H9 (cell line): ENCODE data around the gene DMXL1. TPM values are rescaled to one million over a fixed set of nuclear protein-coding genes. Genes with fewer than 3 reads are reported as not detected.

Experiments used
- DNase-seq: peaks from one replicate; pipeline ENCODE4 v3.0.0-alpha.2; 2017
- H2AFZ ChIP-seq: one replicate; pipeline ENCODE4 v1.6.1; 2013; ENCODE audit warnings: mild to moderate bottlenecking, low read length, control low read depth, moderate library complexity
- H2AK5ac ChIP-seq: 2 replicates; pipeline ENCODE4 v1.6.1; 2013; ENCODE audit warnings: low read length, control low read depth, mixed read lengths; ENCODE audit not compliant: insufficient read length
- H2BK120ac ChIP-seq: one replicate; pipeline ENCODE4 v1.6.1; 2013; ENCODE audit warnings: low read depth, mild to moderate bottlenecking, low read length, control low read depth, inconsistent platforms; ENCODE audit not compliant: poor library complexity, severe bottlenecking
- H2BK12ac ChIP-seq: 2 replicates; pipeline ENCODE4 v1.6.1; 2013; ENCODE audit warnings: low read length, control low read depth, mixed read lengths, low read depth; ENCODE audit not compliant: insufficient read length
- H2BK15ac ChIP-seq: 2 replicates; pipeline ENCODE4 v1.6.1; 2013; ENCODE audit warnings: low read depth, low read length, control low read depth
- H2BK20ac ChIP-seq: one replicate; pipeline ENCODE4 v1.6.1; 2013; ENCODE audit warnings: low read depth, mild to moderate bottlenecking, low read length, control low read depth, inconsistent platforms; ENCODE audit not compliant: poor library complexity, severe bottlenecking
- H2BK5ac ChIP-seq: 2 replicates; pipeline ENCODE4 v1.6.1; 2013; ENCODE audit warnings: low read length, control low read depth, mixed read lengths; ENCODE audit not compliant: insufficient read length
- H3K14ac ChIP-seq: 2 replicates; pipeline ENCODE4 v1.6.1; 2013; ENCODE audit warnings: low read length, control low read depth; ENCODE audit not compliant: insufficient read depth
- H3K18ac ChIP-seq: 2 replicates; pipeline ENCODE4 v1.6.1; 2013; ENCODE audit warnings: low read depth, mild to moderate bottlenecking, mixed read lengths, low read length, control low read depth; ENCODE audit not compliant: insufficient read length
- H3K23ac ChIP-seq: 2 replicates; pipeline ENCODE4 v1.6.1; 2013; ENCODE audit warnings: low read length, control low read depth, mixed read lengths, low read depth; ENCODE audit not compliant: insufficient read length
- H3K23me2 ChIP-seq: 2 replicates; pipeline ENCODE4 v1.6.1; 2013; ENCODE audit warnings: low read depth, mild to moderate bottlenecking, mixed read lengths, low read length, control low read depth; ENCODE audit not compliant: insufficient read length, poor library complexity, severe bottlenecking
- H3K27ac ChIP-seq: 2 replicates; pipeline ENCODE4 v1.5.1; 2013; ENCODE audit warnings: low read length, control low read depth, mixed read lengths, low read depth; ENCODE audit not compliant: insufficient read length
- H3K27me3 ChIP-seq: 2 replicates; pipeline ENCODE4 v1.6.1; 2013; ENCODE audit warnings: low read length, control low read depth, inconsistent platforms; ENCODE audit not compliant: insufficient read depth
- H3K4ac ChIP-seq: 2 replicates; pipeline ENCODE4 v1.6.1; 2013; ENCODE audit warnings: low read depth, mild to moderate bottlenecking, control low read depth, inconsistent platforms, low read length, moderate library complexity
- H3K4me1 ChIP-seq: 2 replicates; pipeline ENCODE4 v1.6.1; 2013; ENCODE audit warnings: low read length, control low read depth, inconsistent platforms; ENCODE audit not compliant: insufficient read depth
- H3K4me2 ChIP-seq: 2 replicates; pipeline ENCODE4 v1.6.1; 2013; ENCODE audit warnings: low read length, control low read depth, mixed read lengths; ENCODE audit not compliant: insufficient read length, insufficient read depth
- H3K56ac ChIP-seq: 2 replicates; pipeline ENCODE4 v1.6.1; 2013; ENCODE audit warnings: low read depth, mild to moderate bottlenecking, mixed read lengths, low read length, control low read depth; ENCODE audit not compliant: insufficient read length
- H3K79me1 ChIP-seq: 2 replicates; pipeline ENCODE4 v1.6.1; 2013; ENCODE audit warnings: low read depth, mild to moderate bottlenecking, moderate library complexity, low read length, control low read depth, inconsistent platforms; ENCODE audit not compliant: insufficient read depth, poor library complexity, severe bottlenecking
- H3K79me2 ChIP-seq: 2 replicates; pipeline ENCODE4 v1.6.1; 2013; ENCODE audit warnings: low read length, control low read depth, inconsistent platforms; ENCODE audit not compliant: insufficient read depth
- H3K9ac ChIP-seq: 2 replicates; pipeline ENCODE4 v1.6.1; 2013; ENCODE audit warnings: low read length, control low read depth, mixed read lengths; ENCODE audit not compliant: insufficient read length; ENCODE audit errors: extremely low read depth
- H3K9me3 ChIP-seq: one replicate; pipeline ENCODE4 v1.6.1; 2013; ENCODE audit warnings: low read depth, low read length, inconsistent platforms; ENCODE audit not compliant: control insufficient read depth
- H3T11ph ChIP-seq: one replicate; pipeline ENCODE4 v1.6.1; 2013; ENCODE audit warnings: mild to moderate bottlenecking, low read length, control low read depth, inconsistent platforms
- H4K20me1 ChIP-seq: one replicate; pipeline ENCODE4 v1.6.1; 2013; ENCODE audit not compliant: control insufficient read depth, insufficient read length, insufficient read depth
- H4K5ac ChIP-seq: 2 replicates; pipeline ENCODE4 v1.6.1; 2013; ENCODE audit warnings: low read depth, mild to moderate bottlenecking, mixed read lengths, low read length, control low read depth; ENCODE audit not compliant: insufficient read length
- H4K8ac ChIP-seq: replicated peaks from 2 replicates; pipeline ENCODE4 v1.6.1; 2013; ENCODE audit warnings: low read length, control low read depth, mixed read lengths, low read depth; ENCODE audit not compliant: insufficient read length
- H4K91ac ChIP-seq: 2 replicates; pipeline ENCODE4 v1.6.1; 2013; ENCODE audit warnings: low read depth, mild to moderate bottlenecking, moderate library complexity, mixed read lengths, low read length, control low read depth; ENCODE audit not compliant: insufficient read length
- H3K27ac Mint-ChIP-seq, 3 experiments: 2 replicates in 2 of 3; 3 replicates in 1 of 3; pipeline ENCODE4 v1.8.0; 2020 to 2021; ENCODE audit warnings: mixed read lengths in 3 of 3, mild to moderate bottlenecking in 1 of 3, moderate library complexity in 1 of 3
- H3K27me3 Mint-ChIP-seq: 2 replicates; pipeline ENCODE4 v1.8.0; 2021; ENCODE audit warnings: low read depth, mild to moderate bottlenecking, moderate library complexity, mixed read lengths
- H3K36me3 Mint-ChIP-seq, 3 experiments: 2 replicates in 2 of 3; 3 replicates in 1 of 3; pipeline ENCODE4 v1.8.0; 2020 to 2021; ENCODE audit warnings: low read depth in 3 of 3, mixed read lengths in 3 of 3; ENCODE audit not compliant: insufficient read depth in 1 of 3
- H3K4me1 Mint-ChIP-seq, 2 experiments: 2 replicates each; pipeline ENCODE4 v1.8.0; 2020; ENCODE audit warnings: mixed read lengths in 2 of 2
- H3K4me3 Mint-ChIP-seq, 2 experiments: 2 replicates in 1 of 2; 3 replicates in 1 of 2; pipeline ENCODE4 v1.8.0; 2020 to 2021; ENCODE audit warnings: mild to moderate bottlenecking in 2 of 2, mixed read lengths in 2 of 2, moderate library complexity in 1 of 2
- H3K9me3 Mint-ChIP-seq, 2 experiments: 2 replicates in 1 of 2; 3 replicates in 1 of 2; pipeline ENCODE4 v1.8.0; 2020; ENCODE audit warnings: mild to moderate bottlenecking in 2 of 2, mixed read lengths in 2 of 2, moderate library complexity in 1 of 2
- CTCF ChIP-seq: fragments of 200-600 bp; sonication (generic); conservative IDR thresholded peaks from 3 replicates; pipeline ENCODE4 v1.8.0; 2021; ENCODE audit warnings: antibody characterized with exemption, mild to moderate bottlenecking
- total RNA-seq: library from RNA; stranded (reverse); gene quantifications from 2 replicates; pipeline ENCODE4 v1.2.1, GENCODE V29; 2021

Gene DMXL1
- total RNA-seq, 1 experiment from 2014 or later = 63.5 TPM

- no peak overlapping the region for H2BK120ac ChIP-seq
- Mint-ChIP-seq H3K4me3 (no peak overlapping the region), H3K27me3 (no peaks in the 10 kb centered on the region), H3K36me3 (peaks cover 0 to 18% (median 8%) of the 10 kb centered on the region in 3 experiments), H3K27ac (no peak overlapping the region), H3K4me1 (no peaks in the 10 kb centered on the region; a peak in 2 of 4 replicates), H3K9me3 (no peaks in the 10 kb centered on the region)
- no peaks in the 10 kb centered on the region for H4K20me1 ChIP-seq
- H4K8ac ChIP-seq = no peak overlapping the region
- no peaks in the 10 kb centered on the region for H3K9me3 ChIP-seq
- H2BK20ac ChIP-seq = no peak overlapping the region
- H3K4me1 ChIP-seq = no peaks in the 10 kb centered on the region
- no peaks in the 10 kb centered on the region for H3K23me2 ChIP-seq
- no peaks in the 10 kb centered on the region for H3K79me2 ChIP-seq
- H2BK15ac ChIP-seq = no peak overlapping the region
- no peak overlapping the region for H3K18ac ChIP-seq
- no peak overlapping the region for H4K5ac ChIP-seq
- no peaks in the 10 kb centered on the region for H3K79me1 ChIP-seq
- H3T11ph ChIP-seq = no peak overlapping the region
- no peak overlapping the region for H4K91ac ChIP-seq
- no peak for DNase-seq
- H2BK12ac ChIP-seq = no peak overlapping the region
- no peak overlapping the region for H3K27ac ChIP-seq
- H2AFZ ChIP-seq = no peak overlapping the region
- H3K4me2 ChIP-seq = no peak overlapping the region
- TF ChIP-seq CTCF = no peak
- H3K4ac ChIP-seq = no peak overlapping the region
- no peak overlapping the region for H3K14ac ChIP-seq
- no peak overlapping the region for H3K56ac ChIP-seq
- H3K27me3 ChIP-seq = no peaks in the 10 kb centered on the region
- H3K9ac ChIP-seq = no peak overlapping the region
- no peak overlapping the region for H3K23ac ChIP-seq
- no peak overlapping the region for H2AK5ac ChIP-seq
- H2BK5ac ChIP-seq = no peak overlapping the region
Measured at GRCh38 chr5:119171686-119172085, 100.8 kb downstream of the DMXL1 start.
